Mucosa of gallbladder (tissue), 1 donor: ENCODE results near the gene DTX2. TPM values are rescaled to one million over a fixed set of nuclear protein-coding genes. Genes with fewer than 3 reads are reported as not detected.
"Not testable (repeated sequence)": the region's sequence is repeated elsewhere in the genome, so short reads cannot be mapped to it uniquely, and the experiment has no call there.

Experiments used
- DNase-seq: peaks from one replicate; pipeline ENCODE4 v3.0.0-alpha.2; 2020; ENCODE audit warnings: low spot score
- total RNA-seq: library from RNA; stranded (reverse); gene quantifications from one replicate; pipeline ENCODE4 v1.2.1, GENCODE V29; 2021
- donor health status: DM: no; HTN: no; CAD: no.

The DTX2 gene
- total RNA-seq, 1 donor from 2014 or later, result 47.4 TPM

DNA sequence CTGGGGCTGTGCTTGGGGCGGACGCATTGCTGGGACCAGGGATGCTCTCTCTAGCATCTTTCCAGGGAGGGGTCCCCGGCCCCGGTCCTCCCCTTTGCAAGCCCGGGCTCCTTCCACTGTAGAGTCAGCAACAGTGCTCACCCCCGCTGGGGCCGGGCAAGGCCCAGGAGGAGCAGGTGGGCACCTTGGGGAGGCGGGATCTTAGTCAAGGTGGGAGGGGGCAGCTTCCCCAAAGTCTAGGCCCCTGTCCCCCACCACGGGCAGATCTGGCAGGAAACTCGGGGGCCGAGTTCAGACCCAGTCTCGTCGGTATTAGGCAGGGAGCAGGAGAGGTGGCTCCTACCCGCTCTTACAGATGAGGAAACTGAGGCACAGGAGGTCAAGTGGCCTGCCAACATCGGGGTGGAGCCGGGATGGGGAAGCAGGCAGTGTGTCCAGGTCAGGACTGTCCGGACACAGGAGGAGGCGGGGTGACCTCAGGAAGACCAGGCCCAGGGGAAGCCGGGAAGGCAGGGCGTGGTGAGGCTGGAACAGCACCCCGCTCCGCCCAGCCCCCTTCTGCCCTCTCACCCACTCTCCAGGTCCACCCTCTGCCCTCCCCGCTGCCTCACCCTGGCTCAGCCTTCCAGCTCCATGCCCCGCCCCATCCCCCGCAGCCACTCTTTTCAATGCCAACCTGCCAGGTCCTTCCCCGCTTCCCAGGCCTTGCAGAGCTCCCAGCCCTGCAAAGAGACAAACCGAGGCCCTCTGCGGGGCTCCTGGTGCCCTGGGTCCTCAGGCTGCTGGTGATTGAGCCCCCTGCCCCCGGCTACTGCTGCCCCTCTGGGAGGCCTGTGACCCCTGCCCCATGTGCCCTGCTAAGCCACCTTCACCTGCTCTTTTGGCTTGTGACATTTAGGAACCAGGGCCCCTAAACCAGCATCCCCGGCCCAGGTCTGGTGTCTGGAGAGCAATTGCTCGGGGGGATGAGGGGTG, 50.7 kb downstream of the DTX2 start:
- DNase-seq, result not testable (repeated sequence)

DNA sequence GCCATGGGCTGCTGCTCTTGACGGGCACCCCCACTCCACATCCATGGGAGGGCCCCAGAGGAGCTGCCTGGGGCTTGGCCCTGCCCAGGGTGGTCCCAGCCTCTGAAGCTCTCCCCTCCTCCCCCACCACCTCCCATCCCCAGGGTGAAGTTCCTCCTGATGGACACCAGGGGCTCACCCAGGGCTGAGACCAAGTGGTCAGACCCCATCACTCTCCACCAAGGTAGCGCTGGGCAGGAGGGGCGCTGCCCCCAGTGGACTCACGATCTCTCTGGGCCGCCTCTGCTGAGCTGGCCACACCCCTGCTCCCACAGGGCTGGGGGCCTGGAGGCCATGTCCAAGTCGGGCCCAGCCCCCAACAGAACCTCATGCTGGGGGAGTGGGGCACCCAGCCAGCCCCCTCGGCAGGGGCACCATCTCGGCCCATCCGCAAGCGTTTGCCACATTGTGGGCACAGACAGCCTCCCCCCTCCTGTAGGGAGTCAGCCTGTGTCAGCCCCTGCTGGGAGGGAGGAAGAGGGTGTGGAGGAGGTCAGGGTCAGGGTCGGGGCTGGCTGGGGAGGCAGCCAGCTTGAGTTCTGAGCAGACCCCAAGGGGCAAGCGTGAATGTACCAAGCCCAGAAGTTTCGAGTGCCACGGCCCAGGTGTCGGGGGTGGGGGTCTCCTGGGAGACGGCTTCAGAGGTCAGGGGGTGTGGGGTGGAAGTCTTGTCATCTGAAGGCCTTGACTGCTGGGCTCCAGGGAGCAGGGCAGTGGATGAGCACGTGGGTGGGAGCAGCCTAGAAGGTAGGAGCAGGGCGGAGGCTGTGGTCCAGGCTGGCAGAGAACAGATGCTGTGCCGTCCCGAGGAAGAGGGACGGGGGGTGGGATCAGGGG, 51.7 kb downstream of the DTX2 start:
- DNase-seq, result no peak

DNA sequence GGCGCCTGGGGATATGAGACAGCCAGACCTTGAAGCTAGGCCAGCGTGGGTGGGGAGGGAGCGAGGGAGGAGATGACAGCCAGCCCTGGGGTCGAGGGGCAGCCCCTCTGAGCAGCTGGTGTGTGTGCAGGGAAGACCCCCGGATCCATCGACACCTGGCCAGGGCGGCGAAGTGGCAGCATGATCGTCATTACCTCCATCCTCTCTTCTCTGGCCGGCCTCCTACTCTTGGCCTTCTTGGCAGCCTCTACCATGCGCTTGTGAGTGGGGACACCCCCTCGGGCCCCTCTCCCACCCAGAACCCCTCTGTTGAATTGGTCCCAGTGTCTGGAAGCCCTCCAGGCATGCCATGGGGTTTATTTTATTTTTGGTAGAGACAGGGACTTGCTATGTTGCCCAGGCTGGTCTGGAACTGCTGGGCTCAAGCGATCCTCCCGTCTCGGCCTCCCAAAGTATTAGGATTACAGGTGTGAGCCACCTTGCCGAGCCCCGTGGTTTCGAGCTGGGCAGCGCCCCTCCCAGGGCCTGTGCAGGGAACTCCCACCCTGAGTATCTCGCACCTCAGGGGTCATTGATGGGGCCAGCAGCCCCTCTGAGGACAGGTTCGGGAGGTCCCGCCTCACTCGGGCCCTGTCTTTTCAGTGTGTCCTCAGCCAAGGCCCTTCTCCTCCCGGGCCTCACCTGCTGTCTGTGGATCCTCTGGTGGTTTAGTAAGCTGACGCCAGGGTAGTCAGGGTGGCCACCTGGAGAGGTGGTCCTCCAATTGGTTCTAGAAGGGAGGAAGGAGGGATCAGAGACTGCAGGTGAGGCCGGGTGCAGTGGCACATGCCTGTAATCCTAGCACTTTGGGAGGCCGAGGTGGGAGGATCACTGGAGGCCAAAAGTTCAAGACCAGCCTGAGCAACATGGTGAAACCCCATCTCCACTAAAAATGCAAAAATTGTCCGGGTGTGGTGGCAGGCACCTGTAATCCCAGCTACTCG, 52.6 kb downstream of the DTX2 start:
- DNase-seq, result no peak

DNA sequence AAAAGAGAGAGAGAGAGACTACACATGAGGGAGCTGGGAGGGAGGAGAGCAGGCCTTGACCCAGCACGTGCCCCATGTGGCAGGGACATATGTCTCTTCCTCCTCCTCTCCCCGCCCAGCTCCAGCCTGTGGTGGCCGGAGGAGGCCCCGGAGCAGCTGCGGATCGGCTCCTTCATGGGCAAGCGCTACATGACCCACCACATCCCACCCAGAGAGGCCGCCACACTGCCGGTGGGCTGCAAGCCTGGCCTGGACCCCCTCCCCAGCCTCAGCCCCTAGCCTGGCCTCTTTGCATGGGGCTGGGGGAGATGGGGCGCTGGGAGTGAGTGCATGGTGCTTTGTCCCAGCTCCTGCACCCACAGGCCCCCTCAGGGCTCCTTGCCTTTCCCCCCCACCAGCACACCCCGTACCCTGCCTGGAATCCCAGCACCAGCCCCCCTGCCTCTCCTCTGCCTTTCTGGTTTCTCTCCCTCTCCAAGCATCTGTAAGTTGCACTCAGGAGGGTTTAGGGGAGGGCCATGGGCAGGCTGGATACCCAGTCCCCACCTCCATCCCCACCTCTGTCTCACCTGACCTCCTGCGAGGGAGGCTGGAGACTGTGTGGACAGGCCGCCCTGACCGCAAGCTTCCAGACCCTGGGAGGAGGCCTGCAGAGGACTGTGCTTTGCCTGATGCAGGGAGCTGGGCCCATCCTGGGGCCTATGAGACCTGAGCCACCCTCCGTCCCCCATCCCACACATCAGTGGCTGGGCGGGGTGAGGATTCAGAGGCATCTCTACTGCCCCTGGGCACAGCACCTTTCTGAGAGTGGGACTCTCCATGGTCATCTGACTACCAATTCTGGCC, 53.6 kb downstream of the DTX2 start:
- no peak for DNase-seq

DNA sequence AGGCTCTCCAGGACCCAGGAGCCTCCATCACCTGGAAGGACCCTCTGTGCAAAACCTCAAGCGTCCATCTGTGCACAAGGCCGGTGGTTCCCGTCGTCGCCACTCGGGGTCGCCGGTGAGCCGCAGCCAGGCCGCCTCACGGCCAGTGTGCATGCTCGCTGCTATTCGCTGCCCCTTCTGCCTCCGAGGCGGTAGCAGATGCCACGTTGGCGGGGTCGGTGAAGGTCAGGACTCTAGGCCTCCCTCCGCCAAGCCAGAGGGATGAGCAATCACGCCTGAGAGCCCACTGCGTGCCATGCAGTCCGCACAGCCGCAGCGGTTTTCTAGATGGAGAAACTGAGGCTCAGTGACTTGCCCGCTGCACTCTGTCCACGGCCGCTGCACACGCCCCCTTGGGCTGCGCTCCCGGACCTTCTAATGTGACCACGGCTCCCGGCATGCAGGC, 54.5 kb downstream of the DTX2 start:
- no peak for DNase-seq

DNA sequence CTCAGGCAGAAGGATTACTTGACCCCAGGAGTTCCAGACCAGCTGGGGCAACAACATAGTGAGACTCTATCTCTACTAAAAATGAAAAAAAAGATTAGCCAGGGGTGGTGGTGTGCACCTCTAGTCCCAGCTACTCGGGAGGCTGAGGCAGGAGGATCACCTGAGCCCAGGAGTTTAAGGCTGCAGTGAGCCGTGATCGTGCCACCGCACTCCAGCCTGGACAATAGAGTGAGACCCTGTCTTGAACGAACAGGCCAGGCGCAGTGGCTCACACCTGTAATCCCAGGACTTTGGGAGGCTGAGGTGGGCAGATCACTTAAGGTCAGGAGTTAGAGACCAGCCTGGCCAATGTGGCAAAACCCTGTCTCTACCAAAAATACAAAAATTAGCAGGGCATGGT, 55.4 kb downstream of the DTX2 start:
- DNase-seq, result not testable (repeated sequence)

DNA sequence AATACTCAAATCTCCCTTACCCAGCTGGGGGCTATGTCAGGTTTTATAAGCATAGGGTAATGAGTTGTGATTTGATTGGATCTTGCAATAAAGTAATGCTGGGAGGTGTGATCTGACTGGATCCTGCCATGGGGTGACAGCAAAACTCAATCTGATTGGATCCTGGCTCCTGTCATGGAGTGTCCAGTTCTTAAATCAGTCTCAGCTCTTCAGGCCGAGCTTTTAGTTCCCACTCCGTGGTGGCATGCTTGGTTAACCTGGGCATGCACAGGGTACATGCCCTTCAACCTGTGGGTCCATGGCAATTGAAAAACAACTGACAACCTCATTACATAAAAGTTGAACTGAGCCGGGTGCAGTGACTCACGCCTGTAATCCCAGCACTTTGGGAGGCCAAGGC, 64.7 kb downstream of the DTX2 start:
- not testable (repeated sequence) for DNase-seq

DNA sequence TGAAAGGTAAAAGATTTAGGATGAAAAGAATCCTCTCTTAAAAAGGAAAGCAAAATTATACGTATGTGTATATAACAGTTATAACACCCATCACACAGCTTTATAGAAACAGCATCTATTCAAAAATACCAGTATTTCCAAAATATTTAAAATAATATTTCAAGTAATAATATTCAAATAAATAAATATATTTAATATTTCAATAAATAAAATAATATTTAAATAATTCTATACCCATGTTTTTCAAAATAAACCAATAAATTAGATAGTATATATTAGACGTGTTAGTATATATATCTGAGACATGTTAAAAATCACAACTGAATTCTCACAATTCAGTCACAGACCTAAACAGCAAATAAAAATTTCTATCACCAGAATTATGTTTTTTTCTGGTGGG, 70.1 kb downstream of the DTX2 start:
- not testable (repeated sequence) for DNase-seq

DNA sequence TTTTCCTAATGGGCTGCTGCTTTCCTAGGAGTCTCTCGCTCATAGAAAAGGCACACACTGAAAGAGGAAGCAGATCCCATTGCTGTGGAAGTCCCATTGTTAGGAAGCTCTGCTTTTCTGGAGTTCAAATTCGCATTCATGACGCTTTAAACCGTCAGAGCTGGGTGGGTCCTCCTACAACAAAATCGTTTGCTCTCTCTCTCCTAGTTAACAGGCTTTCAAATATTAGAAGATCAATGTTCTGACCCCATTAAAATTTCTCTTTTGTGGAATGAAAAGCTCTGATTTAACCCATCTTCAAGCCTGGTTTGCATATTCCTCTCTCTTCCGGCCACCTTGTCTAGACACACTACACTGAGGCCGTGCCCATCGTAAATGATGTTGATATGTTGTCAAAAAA, 81.7 kb downstream of the DTX2 start, which contains the start of gene SPDYE16:
Gene SPDYE16, minus strand, starts transcription at position 101 of the 400 bp plus-strand sequence. CDS start 1,838 bp downstream, outside the sequence.
- not testable (repeated sequence) for DNase-seq

DNA sequence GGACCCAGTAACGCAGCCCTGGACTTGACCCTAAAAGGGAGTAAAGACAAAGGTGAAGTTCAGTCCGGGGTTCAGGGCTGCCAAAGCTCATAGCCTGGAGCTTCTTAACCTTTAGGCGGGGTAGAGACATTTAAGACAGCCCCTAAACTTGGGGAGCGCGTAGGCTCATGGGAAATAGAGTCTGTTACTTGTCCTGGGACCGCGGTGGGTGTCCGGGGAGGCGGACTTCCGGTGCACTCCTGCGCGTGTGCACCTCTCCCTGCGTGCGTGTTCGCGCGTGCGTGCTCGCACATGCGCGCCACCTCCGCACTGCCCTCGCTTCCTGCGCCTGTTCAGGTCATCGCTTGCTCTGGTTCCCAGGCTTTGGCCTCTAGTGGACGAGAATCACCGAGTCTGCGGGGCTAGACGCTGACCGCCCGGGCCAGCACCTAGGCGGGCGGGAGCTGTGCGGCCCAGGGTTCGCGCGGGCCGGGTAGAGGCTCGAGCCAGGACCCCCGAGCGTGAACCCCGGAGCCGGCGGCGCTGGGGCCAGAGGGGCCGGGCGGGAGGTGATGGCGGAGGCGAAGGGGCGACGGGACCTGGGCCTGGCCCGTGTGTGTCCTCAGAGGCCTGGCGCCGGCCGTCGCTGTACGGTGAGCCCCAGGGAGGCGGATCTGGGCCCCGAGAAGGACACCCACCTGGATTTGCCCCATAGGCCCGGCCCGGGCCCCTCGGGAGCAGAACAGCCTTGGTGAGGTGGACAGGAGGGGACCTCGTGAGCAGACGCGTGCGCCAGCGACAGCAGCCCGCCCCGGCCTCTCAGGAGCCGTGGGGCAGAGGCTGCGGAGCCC, 87.7 kb downstream of the DTX2 start:
- peak; percentile 89 for DNase-seq

DNA sequence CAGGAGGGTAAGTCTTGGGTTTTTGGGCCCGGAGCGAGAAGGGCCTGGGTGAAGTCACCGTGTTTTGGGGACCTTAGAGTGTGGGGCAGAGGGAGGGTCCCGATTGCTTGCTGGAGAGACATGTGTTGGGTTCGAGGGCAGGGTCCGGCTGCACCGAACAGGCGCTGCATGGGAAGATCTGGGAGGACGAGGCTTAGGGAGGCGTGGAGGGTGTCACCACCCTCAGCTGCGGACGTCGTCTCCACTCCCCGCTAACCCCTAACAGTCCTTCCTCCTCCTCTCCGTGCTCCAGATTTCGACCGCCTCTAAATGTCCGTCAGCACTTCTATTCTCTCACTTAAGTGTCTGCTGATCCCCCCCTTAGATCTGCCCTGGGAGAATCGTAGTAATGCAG, 88.3 kb downstream of the DTX2 start:
- DNase-seq, result not testable (repeated sequence)

DNA sequence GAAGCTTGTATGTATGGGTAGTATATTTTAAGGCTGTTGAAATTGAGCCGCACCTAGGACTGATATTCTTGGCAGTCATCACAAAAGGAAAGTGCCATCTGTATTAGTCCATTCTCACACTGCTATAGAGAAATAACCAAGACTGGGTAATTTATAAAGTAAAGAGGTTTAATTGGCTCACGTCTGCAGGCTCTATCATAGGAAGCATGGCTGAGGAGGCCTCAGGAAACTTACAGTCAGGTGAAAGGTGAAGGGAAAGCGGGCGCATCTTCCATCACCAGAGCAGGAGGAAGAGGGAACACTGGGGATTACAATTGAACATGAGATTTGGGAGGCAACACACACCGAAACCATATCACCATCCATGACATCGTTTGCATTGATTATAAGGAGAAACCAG, 90.5 kb downstream of the DTX2 start:
- DNase-seq, result not testable (repeated sequence)

Other genes starting within 250 kb of the DTX2 start
- gene HSPB1, start 159.0 kb upstream of the DTX2 start, total RNA-seq, result 1,198 TPM
- 95.4 TPM for gene YWHAG, start 102.7 kb upstream of the DTX2 start, total RNA-seq
- gene SSC4D, start 52.0 kb upstream of the DTX2 start, total RNA-seq, result 0.40 TPM
- 5.6 TPM for gene ZP3, start 36.8 kb upstream of the DTX2 start, total RNA-seq
- 3.3 TPM for gene UPK3B, start 48.8 kb downstream of the DTX2 start, total RNA-seq
- gene SPDYE16, start 81.6 kb downstream of the DTX2 start, total RNA-seq, result not detected
- gene POMZP3, start 165.6 kb downstream of the DTX2 start, total RNA-seq, result 18.8 TPM